T-helper 2 cell (primary cell): ENCODE results near the gene SSX2.
"Not testable (repeated sequence)": the region's sequence is repeated elsewhere in the genome, so short reads cannot be mapped to it uniquely, and the experiment has no call there.

ENCODE experiments used
- DNase-seq, 5 experiments: peaks; one replicate each; pipeline versions ENCODE4 v3.0.0 to v3.0.0-alpha.2; 2012 to 2022
- total RNA-seq, 2 donors: gene quantifications; one replicate each; lab custom pipeline; 2026; lab: John Stamatoyannopoulos, UW

The SSX2 gene
- 0 reads per million in 2 donors for total RNA-seq

DNA sequence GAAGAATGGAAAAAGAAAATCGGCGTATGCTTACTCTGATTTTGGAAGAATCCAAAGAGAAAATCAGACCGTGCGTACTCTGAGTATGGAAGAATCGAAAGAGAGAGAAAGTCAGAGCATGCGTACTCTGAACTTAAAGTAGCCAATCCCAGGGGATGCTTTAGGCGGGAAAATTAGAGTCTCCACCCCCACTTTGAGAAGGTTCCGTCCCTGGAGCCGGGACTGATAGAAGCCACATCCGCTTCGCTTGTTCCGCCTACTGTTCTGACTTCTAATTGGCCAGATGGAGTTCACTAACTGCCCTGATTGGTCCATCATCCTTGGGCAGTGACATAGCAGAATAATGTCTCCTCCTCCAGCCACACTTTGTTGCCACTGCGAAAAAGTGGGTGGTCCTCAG, at the start of gene SSX2:
SSX2 (minus strand) TSS at position 101 of the 400 bp plus-strand sequence. CDS start 1,429 bp downstream, outside the sequence.
- DNase-seq, result not testable (repeated sequence)

- not testable (repeated sequence) for DNase-seq
Observed at GRCh38 chrX:52750952-52751351, 44.0 kb upstream of the SSX2 start, which contains the start of gene SSX2B. TSS of gene SSX2B (plus strand) at chrX:52751252. CDS start at chrX:52752681, 1,429 bp downstream.

GRCh38 chrX:52692034-52692433, 14.9 kb downstream of the SSX2 start:
- not testable (repeated sequence) for DNase-seq

DNA sequence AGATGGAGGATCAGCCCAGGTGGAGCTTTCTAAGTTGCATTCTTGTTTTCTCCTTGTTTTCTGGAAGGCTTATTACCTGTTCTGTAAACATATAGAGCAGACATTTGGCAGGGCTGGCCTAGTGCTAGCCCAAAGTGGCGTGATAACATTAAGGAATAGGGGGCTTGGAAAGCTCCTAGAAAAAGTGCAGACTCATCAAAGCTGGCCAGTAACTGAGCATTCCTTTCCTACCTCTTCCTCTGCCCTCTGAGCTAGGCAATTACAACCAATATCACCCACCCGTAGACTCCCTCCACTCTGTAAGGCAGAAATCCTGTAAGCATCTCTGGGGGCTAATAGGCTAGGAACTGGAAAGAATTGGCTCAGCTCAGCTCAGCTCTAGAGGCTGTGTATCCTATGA, 44.8 kb downstream of the SSX2 start:
- DNase-seq, result not testable (repeated sequence)

- not testable (repeated sequence) for DNase-seq
Observed at GRCh38 chrX:52655475-52655874, 51.5 kb downstream of the SSX2 start.

DNA sequence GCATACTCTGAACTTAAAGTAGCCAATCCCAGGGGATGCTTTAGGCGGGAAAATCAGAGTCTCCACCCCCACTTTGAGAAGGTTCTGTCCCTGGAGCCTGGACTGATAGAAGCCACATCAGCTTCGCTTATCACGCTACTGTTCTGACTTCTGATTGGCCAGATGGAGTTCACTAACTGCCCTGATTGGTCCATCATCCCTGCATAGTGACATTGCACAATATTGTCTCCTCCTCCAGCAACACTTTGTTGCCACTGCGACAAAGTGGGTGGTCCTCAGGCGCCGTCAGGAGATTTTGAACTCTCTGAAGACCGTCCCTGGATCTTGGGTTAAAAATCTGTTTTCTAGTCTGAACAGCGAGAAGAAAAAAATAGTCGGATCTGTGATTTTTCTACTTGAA, 52.2 kb downstream of the SSX2 start, which contains the start of gene SSX7:
SSX7 (minus strand) TSS at position 101 of the 400 bp plus-strand sequence. CDS start 1,428 bp downstream, outside the sequence.
- not testable (repeated sequence) for DNase-seq

DNA sequence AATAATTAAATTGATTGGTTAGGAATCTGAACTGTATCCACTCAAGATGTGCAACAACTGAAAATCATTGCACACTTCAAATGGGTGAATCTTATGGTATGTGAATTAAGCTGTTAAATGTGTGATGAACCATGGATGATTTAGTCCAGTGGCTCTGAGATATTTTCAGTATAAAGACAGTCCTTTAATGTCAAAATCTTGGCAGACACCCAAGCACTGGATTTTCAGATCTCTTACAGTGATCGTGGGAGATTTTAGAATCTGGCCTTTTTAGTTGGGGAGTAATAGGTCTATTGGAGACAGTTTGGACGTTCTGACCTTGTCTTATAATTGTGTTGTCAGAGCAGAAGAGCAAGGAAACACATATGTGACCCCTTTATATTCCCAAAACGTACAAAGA, 56.3 kb downstream of the SSX2 start:
- not testable (repeated sequence) for DNase-seq

DNA sequence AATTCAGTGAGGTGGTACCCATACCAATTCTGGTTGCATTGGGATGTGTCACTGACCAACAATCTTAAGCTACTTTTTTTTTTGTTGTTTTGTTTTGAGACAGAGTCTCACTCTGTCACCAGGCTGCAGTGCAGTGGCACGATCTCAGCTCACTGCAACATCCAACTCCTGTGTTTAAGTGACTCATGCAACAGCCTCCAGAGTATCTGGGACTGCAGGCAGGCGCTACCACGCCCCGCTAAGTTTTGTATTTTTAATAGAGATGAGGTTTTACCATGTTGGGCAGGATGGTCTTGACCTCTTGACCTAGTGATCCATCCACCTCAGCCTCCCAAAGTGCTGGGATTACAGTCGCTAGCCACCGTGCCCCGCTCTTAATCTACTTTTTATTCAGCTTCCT, 58.0 kb downstream of the SSX2 start:
- not testable (repeated sequence) for DNase-seq
